ENCODE results near the gene BMF. TPM values are rescaled to one million over a fixed set of nuclear protein-coding genes. Genes with fewer than 3 reads are reported as not detected.

Gene BMF
- total RNA-seq, 4 donors from 2014 or later: 4.6 to 8.3 (median 6.3) TPM

DNA sequence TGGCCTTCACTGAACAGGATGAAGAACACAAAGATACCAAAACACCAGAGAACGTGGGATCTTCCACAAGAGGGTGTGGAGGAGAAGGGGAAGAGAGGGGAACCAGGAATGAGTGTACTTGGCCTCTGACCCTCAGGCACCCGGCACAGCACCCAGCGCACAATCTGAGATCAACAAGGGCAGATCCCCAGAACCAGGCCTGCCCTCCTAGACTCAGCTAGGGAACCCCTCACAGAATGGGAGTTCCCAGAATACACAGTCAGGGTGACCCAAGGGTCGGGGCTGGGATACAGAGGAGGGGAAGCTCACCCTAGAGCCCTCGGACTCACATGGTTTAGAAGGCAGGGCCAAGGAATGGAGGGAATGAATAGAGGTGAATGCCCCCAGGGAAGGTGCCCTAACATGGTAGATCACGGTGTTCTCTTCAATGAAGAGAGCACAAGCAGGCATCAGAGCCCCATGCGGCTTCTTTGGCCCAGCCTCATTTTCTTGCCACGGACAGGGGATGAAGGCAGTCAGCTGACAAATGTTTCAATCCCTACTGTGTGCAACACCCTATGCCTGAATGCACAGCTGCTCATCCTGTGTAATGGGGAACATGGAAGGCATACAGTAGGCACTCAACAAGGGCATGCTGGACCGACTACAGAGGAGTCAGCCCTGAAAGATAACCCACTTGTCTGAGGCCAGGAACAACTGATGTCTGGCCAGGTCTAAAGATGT is 13.1 kb downstream of the BMF start:
- Histone ChIP-seq H3K9me3 (no peaks in the 10 kb centered on the region), H3K4me1 (peaks cover 84 to 95% (median 93%) of the 10 kb centered on the region in 4 donors), H3K4me3 (no peak overlapping the region), H3K27me3 (no peaks in the 10 kb centered on the region), H3K27ac (replicated peaks in 1 of 4) (peak overlapping the region; percentile 20 to 59 (median 46)), H3K36me3 (peaks cover 0 to 10% (median 5%) of the 10 kb centered on the region in 4 donors)
- no peak for DNase-seq (ENCODE audit: extremely low spot score)
- intact Hi-C loops (cut with DNase I): no loop called here
- TF ChIP-seq EP300 (IDR thresholded peaks at IDR 0.05) (no peak), POLR2AphosphoS5 (IDR thresholded peaks at IDR 0.05) (no peak), POLR2A (IDR thresholded peaks at IDR 0.05; ENCODE audit: low read depth) (no peak)
- TF ChIP-seq, protein P1, sequence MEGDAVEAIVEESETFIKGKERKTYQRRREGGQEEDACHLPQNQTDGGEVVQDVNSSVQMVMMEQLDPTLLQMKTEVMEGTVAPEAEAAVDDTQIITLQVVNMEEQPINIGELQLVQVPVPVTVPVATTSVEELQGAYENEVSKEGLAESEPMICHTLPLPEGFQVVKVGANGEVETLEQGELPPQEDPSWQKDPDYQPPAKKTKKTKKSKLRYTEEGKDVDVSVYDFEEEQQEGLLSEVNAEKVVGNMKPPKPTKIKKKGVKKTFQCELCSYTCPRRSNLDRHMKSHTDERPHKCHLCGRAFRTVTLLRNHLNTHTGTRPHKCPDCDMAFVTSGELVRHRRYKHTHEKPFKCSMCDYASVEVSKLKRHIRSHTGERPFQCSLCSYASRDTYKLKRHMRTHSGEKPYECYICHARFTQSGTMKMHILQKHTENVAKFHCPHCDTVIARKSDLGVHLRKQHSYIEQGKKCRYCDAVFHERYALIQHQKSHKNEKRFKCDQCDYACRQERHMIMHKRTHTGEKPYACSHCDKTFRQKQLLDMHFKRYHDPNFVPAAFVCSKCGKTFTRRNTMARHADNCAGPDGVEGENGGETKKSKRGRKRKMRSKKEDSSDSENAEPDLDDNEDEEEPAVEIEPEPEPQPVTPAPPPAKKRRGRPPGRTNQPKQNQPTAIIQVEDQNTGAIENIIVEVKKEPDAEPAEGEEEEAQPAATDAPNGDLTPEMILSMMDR (IDR thresholded peaks at IDR 0.05): no peak
- 73% methylated on average over 8 of the region's 9 CpGs for WGBS

DNA sequence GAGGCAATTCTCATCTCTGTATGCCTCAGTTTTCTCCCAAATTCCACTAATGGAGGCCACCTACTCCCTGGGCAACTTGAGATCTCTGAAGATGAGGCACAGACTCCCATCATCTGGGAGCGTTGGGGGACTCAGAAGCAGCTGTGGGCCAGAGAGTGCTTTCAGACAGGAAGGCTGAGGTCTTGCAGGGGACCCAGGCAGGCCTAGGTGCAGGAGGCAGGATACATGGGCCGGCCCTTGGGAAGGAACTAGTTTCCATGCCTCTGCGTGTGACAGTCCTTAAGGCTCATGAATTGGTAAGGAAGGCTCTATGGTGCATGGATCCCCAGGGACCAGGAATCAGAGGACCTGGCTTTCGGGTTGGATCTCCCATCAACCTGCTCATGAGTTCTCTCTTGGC is 14.5 kb downstream of the BMF start:
- Histone ChIP-seq H3K4me1 (peaks cover 72 to 88% (median 84%) of the 10 kb centered on the region in 4 donors), H3K27me3 (no peaks in the 10 kb centered on the region), H3K27ac (replicated peaks in 1 of 4) (peak overlapping the region in 1 of 4 donors; percentile 80), H3K36me3 (peaks cover 0 to 21% (median 5%) of the 10 kb centered on the region in 4 donors), H3K9me3 (no peaks in the 10 kb centered on the region), H3K4me3 (no peak overlapping the region)
- DNase-seq (ENCODE audit: extremely low spot score): no peak
- intact Hi-C loops (cut with DNase I): no loop called here
- 97% methylated on average over 4 of the region's 4 CpGs for WGBS
- TF ChIP-seq EP300 (IDR thresholded peaks at IDR 0.05) (no peak), POLR2AphosphoS5 (IDR thresholded peaks at IDR 0.05) (no peak), POLR2A (IDR thresholded peaks at IDR 0.05; ENCODE audit: low read depth) (no peak)
- TF ChIP-seq, protein P1 (IDR thresholded peaks at IDR 0.05): no peak

DNA sequence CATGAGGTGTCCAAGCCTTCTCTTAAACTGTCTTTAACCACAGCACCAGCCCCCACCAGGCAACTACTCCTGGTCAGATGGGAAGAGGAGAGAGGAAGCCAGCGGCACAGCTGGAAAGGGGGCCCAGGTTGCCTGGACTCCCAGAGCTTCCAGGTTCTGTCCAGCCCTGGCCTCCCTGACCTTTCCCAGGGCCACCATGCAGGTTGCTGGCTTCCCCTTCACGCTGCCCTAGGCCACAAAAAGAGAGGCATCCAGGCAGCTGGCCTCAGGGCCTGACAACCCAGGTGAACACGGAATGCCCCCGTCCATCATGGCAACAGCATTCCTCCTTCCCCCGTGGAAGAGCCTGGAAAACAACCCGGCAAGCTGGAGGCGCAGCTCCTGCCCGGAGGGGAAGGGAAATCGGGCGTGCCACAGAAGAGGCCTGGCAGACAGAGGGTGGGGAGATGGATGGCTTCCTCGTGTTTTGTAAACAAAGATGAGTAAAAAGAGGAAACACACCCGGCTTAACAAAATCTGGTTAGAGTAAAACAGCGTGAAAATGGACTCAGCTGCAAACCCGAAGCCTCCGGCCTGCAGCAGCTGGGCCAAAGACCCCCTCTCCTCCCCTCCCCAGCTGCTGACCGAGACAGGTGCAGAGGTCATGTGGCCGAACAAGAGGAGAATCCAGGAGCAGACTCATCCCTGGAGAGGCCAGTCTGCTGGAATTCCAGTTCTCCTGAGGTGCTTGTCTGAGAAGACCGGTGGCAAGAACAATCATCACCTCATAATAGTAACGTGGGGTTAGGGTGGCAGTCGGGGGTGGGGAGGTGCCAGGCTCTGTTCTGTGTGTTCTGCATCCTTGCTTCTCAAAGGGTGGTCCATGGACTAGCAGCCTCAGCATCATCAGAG is 15.5 kb downstream of the BMF start:
- intact Hi-C loops (cut with DNase I): no loop called here
- H3K36me3 ChIP-seq: peaks cover 0 to 21% (median 5%) of the 10 kb centered on the region in 4 donors
- no peaks in the 10 kb centered on the region for H3K27me3 ChIP-seq
- no peak for DNase-seq (ENCODE audit: extremely low spot score)
- H3K4me1 ChIP-seq: peaks cover 72 to 88% (median 84%) of the 10 kb centered on the region in 4 donors
- H3K27ac ChIP-seq (replicated peaks in 1 of 4): peak overlapping the region; percentile 80 to 84 (median 82)
- peak overlapping the region in 1 of 4 donors; percentile 22 for H3K4me3 ChIP-seq
- 36% methylated on average over 20 of the region's 20 CpGs for WGBS
- TF ChIP-seq EP300 (IDR thresholded peaks at IDR 0.05) (no peak), POLR2A (IDR thresholded peaks at IDR 0.05; ENCODE audit: low read depth) (no peak), POLR2AphosphoS5 (IDR thresholded peaks at IDR 0.05) (no peak)
- TF ChIP-seq, protein P1 (IDR thresholded peaks at IDR 0.05): no peak
- no peaks in the 10 kb centered on the region for H3K9me3 ChIP-seq

DNA sequence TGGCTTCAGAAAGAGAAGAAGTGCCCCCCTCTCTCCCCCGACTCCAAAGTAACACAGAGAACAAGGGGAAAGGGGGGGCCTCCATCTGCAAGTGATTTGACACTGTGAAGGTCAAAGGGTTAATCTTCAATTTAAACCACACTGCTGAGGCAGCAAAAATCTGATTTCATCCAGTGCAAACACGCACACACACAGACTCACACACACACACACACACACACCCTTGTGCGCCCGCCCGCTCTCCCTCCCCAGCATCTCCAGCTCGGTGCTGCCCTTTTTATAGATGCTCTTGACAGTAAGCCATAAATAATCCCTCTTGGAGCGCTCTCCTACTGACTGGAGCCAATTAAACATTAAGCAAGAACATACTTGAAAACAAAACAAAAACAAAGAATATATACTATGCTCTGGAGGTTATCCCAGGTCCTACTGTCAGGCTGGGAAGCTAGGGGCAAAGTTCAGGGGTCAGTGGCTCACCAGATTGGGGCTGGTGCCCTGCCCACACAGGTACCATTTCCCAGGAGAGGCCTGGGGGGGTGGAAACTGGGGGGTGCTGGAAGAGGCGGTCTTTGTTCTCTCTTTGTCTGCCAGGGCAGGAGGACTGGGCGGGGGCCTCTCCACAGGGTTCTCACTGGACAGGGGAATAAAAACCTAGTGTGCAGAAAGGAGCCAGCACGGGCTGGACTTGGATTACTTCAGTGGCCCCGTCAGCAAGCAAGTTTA is 16.3 kb downstream of the BMF start:
- TF ChIP-seq EP300 (IDR thresholded peaks at IDR 0.05) (no peak), POLR2AphosphoS5 (IDR thresholded peaks at IDR 0.05) (peak; percentile 39 to 44)
- Histone ChIP-seq H3K4me1 (peaks cover 69 to 87% (median 82%) of the 10 kb centered on the region in 4 donors), H3K27ac (replicated peaks in 1 of 4) (peak overlapping the region; percentile 80 to 84 (median 82)), H3K9me3 (no peaks in the 10 kb centered on the region), H3K36me3 (peaks cover 0 to 21% (median 5%) of the 10 kb centered on the region in 4 donors), H3K27me3 (no peaks in the 10 kb centered on the region), H3K4me3 (peak overlapping the region in 1 of 4 donors; percentile 22)
- peak; percentile 94 for DNase-seq (ENCODE audit: extremely low spot score)
- 17% methylated on average over 11 of the region's 11 CpGs for WGBS
- intact Hi-C loops (cut with DNase I): no loop called here
